Suprapubic skin (tissue), 4 donors: ENCODE measurements around the gene RTN4R. TPM values are rescaled to one million over a fixed set of nuclear protein-coding genes. Genes with fewer than 3 reads are reported as not detected.

ENCODE experiments used
- DNase-seq, 2 donors: peaks; one replicate each; pipeline ENCODE4 v3.0.0-alpha.2; 2019; ENCODE audit warnings: low spot score in 2 of 2
- H3K27ac ChIP-seq: fragments of 200-600 bp; sonication (generic); one replicate; pipeline ENCODE4 v1.5.1; 2019
- H3K27me3 ChIP-seq: fragments of 200-600 bp; sonication (generic); one replicate; pipeline ENCODE4 v1.5.1; 2019
- H3K36me3 ChIP-seq: fragments of 200-600 bp; sonication (generic); one replicate; pipeline ENCODE4 v1.5.1; 2019
- H3K4me1 ChIP-seq: fragments of 200-600 bp; sonication (generic); one replicate; pipeline ENCODE4 v1.5.1; 2019
- H3K4me3 ChIP-seq: fragments of 200-600 bp; sonication (generic); one replicate; pipeline ENCODE4 v1.5.1; 2019; ENCODE audit warnings: mild to moderate bottlenecking
- H3K9me3 ChIP-seq: fragments of 200-600 bp; sonication (generic); one replicate; pipeline ENCODE4 v1.5.1; 2019
- EP300 ChIP-seq: sonication (generic); formaldehyde crosslinking; IDR thresholded peaks from one replicate; pipeline ENCODE4 v1.6.1; 2017; ENCODE audit warnings: antibody characterized with exemption
- POLR2A ChIP-seq, 2 donors: fragments of 450-650 bp; IDR thresholded peaks; one replicate each; pipeline ENCODE4 v1.6.1; 2017; ENCODE audit warnings: antibody characterized with exemption in 2 of 2, mild to moderate bottlenecking in 2 of 2, moderate library complexity in 2 of 2
- POLR2AphosphoS5 ChIP-seq, 3 donors: sonication (generic); formaldehyde crosslinking; IDR thresholded peaks; one replicate each; pipeline ENCODE4 v1.6.1; 2017; ENCODE audit warnings: antibody characterized with exemption in 3 of 3
- WGBS: methylation state at CpG from one replicate; pipeline ENCODE4 v1.1.5; 2018; 5-methylcytosine and 5-hydroxymethylcytosine counted together
- total RNA-seq, 4 donors: library from RNA; depleted of rRNA; stranded (reverse); fragments of >200 nt; gene quantifications; one replicate each; pipeline ENCODE4 v1.1.0, GENCODE V29; 2016
- TF ChIP-seq, protein P1 (sequence below), 2 donors: fragments of 200-600 bp in 1 of 2; fragments of 450-650 bp in 1 of 2; sonication (generic) in 1 of 2; IDR thresholded peaks; one replicate each; pipeline ENCODE4 v1.5.1; 2016 to 2019; ENCODE audit warnings: antibody characterized with exemption in 2 of 2, mild to moderate bottlenecking in 1 of 2, moderate library complexity in 1 of 2

The RTN4R gene
- total RNA-seq, 4 donors from 2014 or later, result 5.0 to 12.2 (median 9.2) TPM

GRCh38 chr22:20240447-20240764, 27.7 kb downstream of the RTN4R start:
- Histone ChIP-seq H3K4me3 (no peak overlapping the region), H3K36me3 (no peaks in the 10 kb centered on the region), H3K4me1 (peaks cover 57% of the 10 kb centered on the region), H3K27ac (no peak overlapping the region), H3K9me3 (no peaks in the 10 kb centered on the region), H3K27me3 (no peaks in the 10 kb centered on the region)
- no peak for TF ChIP-seq POLR2AphosphoS5 (IDR thresholded peaks at IDR 0.05)
- no peak for TF ChIP-seq POLR2A (IDR thresholded peaks at IDR 0.05)
- no peak for TF ChIP-seq EP300
- TF ChIP-seq, protein P1, sequence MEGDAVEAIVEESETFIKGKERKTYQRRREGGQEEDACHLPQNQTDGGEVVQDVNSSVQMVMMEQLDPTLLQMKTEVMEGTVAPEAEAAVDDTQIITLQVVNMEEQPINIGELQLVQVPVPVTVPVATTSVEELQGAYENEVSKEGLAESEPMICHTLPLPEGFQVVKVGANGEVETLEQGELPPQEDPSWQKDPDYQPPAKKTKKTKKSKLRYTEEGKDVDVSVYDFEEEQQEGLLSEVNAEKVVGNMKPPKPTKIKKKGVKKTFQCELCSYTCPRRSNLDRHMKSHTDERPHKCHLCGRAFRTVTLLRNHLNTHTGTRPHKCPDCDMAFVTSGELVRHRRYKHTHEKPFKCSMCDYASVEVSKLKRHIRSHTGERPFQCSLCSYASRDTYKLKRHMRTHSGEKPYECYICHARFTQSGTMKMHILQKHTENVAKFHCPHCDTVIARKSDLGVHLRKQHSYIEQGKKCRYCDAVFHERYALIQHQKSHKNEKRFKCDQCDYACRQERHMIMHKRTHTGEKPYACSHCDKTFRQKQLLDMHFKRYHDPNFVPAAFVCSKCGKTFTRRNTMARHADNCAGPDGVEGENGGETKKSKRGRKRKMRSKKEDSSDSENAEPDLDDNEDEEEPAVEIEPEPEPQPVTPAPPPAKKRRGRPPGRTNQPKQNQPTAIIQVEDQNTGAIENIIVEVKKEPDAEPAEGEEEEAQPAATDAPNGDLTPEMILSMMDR (IDR thresholded peaks at IDR 0.05), result no peak
- DNase-seq, result no peak
- WGBS, result 57% methylated on average over 12 of the region's 14 CpGs

DNA sequence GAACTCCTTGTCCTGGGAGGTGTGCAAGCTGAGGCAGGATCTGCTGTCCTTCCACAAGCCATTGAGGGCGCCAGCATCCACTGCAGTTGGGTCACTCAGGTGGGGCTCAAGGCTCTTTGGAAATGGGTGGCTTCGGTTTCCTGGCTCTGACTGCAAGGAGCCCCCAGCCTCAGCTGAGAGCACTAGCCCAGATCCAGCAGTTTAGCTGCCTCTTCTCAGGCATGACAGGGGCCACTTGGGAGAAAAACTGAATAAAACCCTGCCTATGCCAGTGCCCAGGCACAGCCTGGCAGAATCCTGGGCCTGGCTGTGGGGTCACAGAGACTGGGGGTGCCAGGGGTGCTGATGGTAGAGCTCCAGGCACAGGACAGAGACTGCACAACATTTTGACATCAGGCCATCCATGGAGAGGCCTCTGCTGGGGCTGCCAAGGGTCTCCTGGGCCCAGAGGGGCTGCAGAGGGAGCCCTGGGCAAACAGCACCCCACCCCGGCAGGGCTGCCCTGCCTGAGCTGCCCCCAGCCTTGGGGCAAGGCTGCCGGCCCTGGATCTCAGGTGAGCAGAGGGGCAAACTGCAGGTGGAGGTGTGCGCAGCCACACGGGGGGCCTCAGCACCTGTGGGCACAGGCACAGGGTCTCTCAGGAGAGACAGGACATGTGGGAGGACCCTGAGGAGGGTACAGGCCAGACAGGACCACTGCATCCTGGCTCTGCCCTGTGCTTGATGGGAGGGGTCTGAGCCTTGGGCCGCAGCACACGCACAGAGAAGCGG, 28.3 kb downstream of the RTN4R start:
- no peak for DNase-seq
- no peaks in the 10 kb centered on the region for H3K9me3 ChIP-seq
- H3K4me1 ChIP-seq, result peaks cover 57% of the 10 kb centered on the region
- H3K4me3 ChIP-seq, result no peak overlapping the region
- no peaks in the 10 kb centered on the region for H3K36me3 ChIP-seq
- H3K27me3 ChIP-seq, result no peaks in the 10 kb centered on the region
- no peak overlapping the region for H3K27ac ChIP-seq
- no peak for TF ChIP-seq POLR2A (IDR thresholded peaks at IDR 0.05)
- no CpG with 5 or more reads among the region's 9 CpGs for WGBS

DNA sequence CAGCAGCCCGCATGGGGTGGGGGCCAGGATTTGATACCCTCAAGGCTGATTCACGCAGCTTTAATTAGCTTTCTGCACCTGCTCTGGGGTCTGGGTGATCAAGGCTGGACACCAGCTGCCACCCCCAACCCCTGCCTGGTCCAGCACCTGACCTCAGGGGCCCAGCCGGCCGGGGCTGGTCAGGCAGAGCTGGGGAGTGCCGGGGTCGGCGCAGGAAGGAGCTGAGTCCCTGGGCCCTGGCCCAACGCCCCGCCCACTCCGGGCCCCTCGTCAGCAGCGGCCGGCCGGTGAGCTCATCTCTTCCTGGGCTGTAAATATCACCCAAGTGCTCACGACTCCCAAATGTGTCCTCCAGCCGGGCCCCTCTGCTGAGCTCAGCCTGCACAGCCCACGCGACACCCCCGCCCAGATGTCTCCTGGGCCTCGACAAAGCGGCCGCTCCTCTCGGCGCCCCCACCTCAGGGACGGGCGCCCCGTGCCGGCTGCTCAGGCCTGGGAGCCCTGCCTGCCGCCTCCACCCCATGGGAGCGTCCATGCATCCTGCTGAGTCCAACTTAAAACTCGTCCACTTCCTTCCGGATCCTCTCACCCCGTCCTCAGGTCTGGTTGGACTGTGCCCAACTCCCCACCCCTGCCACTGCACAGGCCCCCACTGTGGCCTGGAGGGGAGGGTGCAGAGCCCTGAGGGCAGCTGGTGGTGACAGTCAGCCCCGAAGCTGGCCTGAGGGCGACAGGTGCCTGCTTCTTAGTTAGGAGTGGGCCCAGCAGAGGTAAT, 29.0 kb downstream of the RTN4R start:
- Histone ChIP-seq H3K4me1 (peaks cover 55% of the 10 kb centered on the region), H3K4me3 (no peak overlapping the region), H3K36me3 (no peaks in the 10 kb centered on the region), H3K27me3 (no peaks in the 10 kb centered on the region), H3K27ac (no peak overlapping the region), H3K9me3 (no peaks in the 10 kb centered on the region)
- DNase-seq, result no peak
- TF ChIP-seq POLR2AphosphoS5 (IDR thresholded peaks at IDR 0.05) (no peak), EP300 (no peak), POLR2A (IDR thresholded peaks at IDR 0.05) (no peak)
- TF ChIP-seq, protein P1 (IDR thresholded peaks at IDR 0.05), result no peak
- WGBS, result no CpG with 5 or more reads among the region's 35 CpGs

GRCh38 chr22:20238536-20238900, 29.6 kb downstream of the RTN4R start:
- TF ChIP-seq, protein P1 (IDR thresholded peaks at IDR 0.05), result no peak
- TF ChIP-seq POLR2A (IDR thresholded peaks at IDR 0.05) (no peak), POLR2AphosphoS5 (IDR thresholded peaks at IDR 0.05) (no peak), EP300 (no peak)
- Histone ChIP-seq H3K36me3 (no peaks in the 10 kb centered on the region), H3K9me3 (no peaks in the 10 kb centered on the region), H3K4me1 (peaks cover 50% of the 10 kb centered on the region), H3K4me3 (no peak overlapping the region), H3K27ac (no peak overlapping the region), H3K27me3 (no peaks in the 10 kb centered on the region)
- no peak for DNase-seq
- 40% methylated on average over 2 of the region's 6 CpGs for WGBS

GRCh38 chr22:20237480-20238440, 30.4 kb downstream of the RTN4R start:
- H3K4me3 ChIP-seq, result no peak overlapping the region
- 53% methylated on average over 13 of the region's 28 CpGs for WGBS
- H3K9me3 ChIP-seq, result no peaks in the 10 kb centered on the region
- no peak for DNase-seq
- no peaks in the 10 kb centered on the region for H3K36me3 ChIP-seq
- peaks cover 42% of the 10 kb centered on the region for H3K4me1 ChIP-seq
- TF ChIP-seq, protein P1 (IDR thresholded peaks at IDR 0.05), result no peak
- TF ChIP-seq POLR2A (IDR thresholded peaks at IDR 0.05) (no peak), EP300 (no peak), POLR2AphosphoS5 (IDR thresholded peaks at IDR 0.05) (no peak)
- H3K27ac ChIP-seq, result no peak overlapping the region
- no peaks in the 10 kb centered on the region for H3K27me3 ChIP-seq
